Measurements from ENCODE around the gene MKLN1.

- no peak for TF ChIP-seq POLR2A (IDR thresholded peaks at IDR 0.05; ENCODE audit: low read depth, low read length)
- TF ChIP-seq USF2 (IDR thresholded peaks at IDR 0.05; ENCODE audit: low read depth, low read length): no peak
- no peak for TF ChIP-seq CTCF (conservative IDR thresholded peaks at IDR 0.05; ENCODE audit: low read depth, low read length)
- TF ChIP-seq MXI1 (IDR thresholded peaks at IDR 0.05; ENCODE audit: borderline replicate concordance, low read depth, low read length): no peak
- no peak for TF ChIP-seq ELK1 (IDR thresholded peaks at IDR 0.05; ENCODE audit: borderline replicate concordance, low read depth, low read length)
These were observed 115.8 kb downstream of the MKLN1 start for GRCh38 chr7:131443496-131443895.
